Neuronal stem cell (in vitro differentiated cells): Measurements from ENCODE around the gene SATL1.
A peak's percentile ranks its signal among the peaks of the same experiment; 100 is the strongest.

Source experiments
- DNase-seq: peaks from one replicate; pipeline ENCODE4 v3.0.0-alpha.2; 2013; ENCODE audit warnings: low spot score
- H2AFZ ChIP-seq: one replicate; pipeline ENCODE4 v1.6.1; 2013; ENCODE audit warnings: mild to moderate bottlenecking, low read length, inconsistent platforms
- H2AK5ac ChIP-seq: 2 replicates; pipeline ENCODE4 v1.6.1; 2013; ENCODE audit warnings: low read depth, mild to moderate bottlenecking, inconsistent platforms, low read length, moderate library complexity, mixed read lengths
- H2BK120ac ChIP-seq: 2 replicates; pipeline ENCODE4 v1.6.1; 2013; ENCODE audit warnings: low read depth, mild to moderate bottlenecking, inconsistent platforms, low read length, moderate library complexity, mixed read lengths
- H2BK12ac ChIP-seq: one replicate; pipeline ENCODE4 v1.6.1; 2013; ENCODE audit warnings: low read length, inconsistent platforms
- H2BK15ac ChIP-seq: 2 replicates; pipeline ENCODE4 v1.6.1; 2013; ENCODE audit warnings: mild to moderate bottlenecking, low read length, inconsistent platforms, mixed read lengths
- H2BK5ac ChIP-seq: one replicate; pipeline ENCODE4 v1.6.1; 2013; ENCODE audit warnings: inconsistent platforms, mild to moderate bottlenecking, low read length, moderate library complexity
- H3K14ac ChIP-seq: one replicate; pipeline ENCODE4 v1.6.1; 2013; ENCODE audit warnings: low read length, inconsistent platforms
- H3K18ac ChIP-seq: 2 replicates; pipeline ENCODE4 v1.6.1; 2013; ENCODE audit warnings: low read length, inconsistent platforms
- H3K23ac ChIP-seq: 2 replicates; pipeline ENCODE4 v1.6.1; 2013; ENCODE audit warnings: low read depth, mild to moderate bottlenecking, mixed read lengths, low read length, inconsistent platforms; ENCODE audit not compliant: poor library complexity
- H3K27ac ChIP-seq: replicated peaks from 3 replicates; pipeline ENCODE4 v1.5.1; 2013; ENCODE audit warnings: low read length, inconsistent platforms
- H3K27me3 ChIP-seq, 3 experiments: 2 replicates each; pipeline ENCODE4 v1.6.1; 2013; ENCODE audit warnings: low read length in 3 of 3, mild to moderate bottlenecking in 2 of 3, inconsistent platforms in 1 of 3, low read depth in 1 of 3, mixed read lengths in 1 of 3, moderate library complexity in 1 of 3; ENCODE audit not compliant: control insufficient read depth in 3 of 3, insufficient read depth in 3 of 3
- H3K36me3 ChIP-seq, 2 donors: replicated peaks in 1 of 2; 2 replicates each; pipeline ENCODE4 v1.6.1; 2013; ENCODE audit warnings: low read length in 2 of 2; ENCODE audit not compliant: control insufficient read depth in 2 of 2, insufficient read depth in 2 of 2
- H3K4ac ChIP-seq: 2 replicates; pipeline ENCODE4 v1.6.1; 2013; ENCODE audit warnings: inconsistent platforms, mild to moderate bottlenecking, low read length, moderate library complexity
- H3K4me1 ChIP-seq, 2 donors: 1 replicate in 1 of 2; 2 replicates in 1 of 2; pipeline ENCODE4 v1.6.1; 2013; ENCODE audit warnings: low read length in 2 of 2, low read depth in 1 of 2; ENCODE audit not compliant: control insufficient read depth in 2 of 2, insufficient read depth in 1 of 2
- H3K4me2 ChIP-seq: one replicate; pipeline ENCODE4 v1.6.1; 2013; ENCODE audit warnings: mild to moderate bottlenecking, low read length, inconsistent platforms; ENCODE audit not compliant: insufficient read depth, poor library complexity, severe bottlenecking
- H3K4me3 ChIP-seq, 2 donors: 2 replicates each; pipeline ENCODE4 v1.5.1; 2013; ENCODE audit warnings: low read length in 2 of 2, mild to moderate bottlenecking in 2 of 2, inconsistent platforms in 1 of 2, moderate library complexity in 1 of 2
- H3K79me1 ChIP-seq: one replicate; pipeline ENCODE4 v1.6.1; 2013; ENCODE audit warnings: low read depth, mild to moderate bottlenecking, inconsistent platforms, low read length, moderate library complexity
- H3K9ac ChIP-seq: one replicate; pipeline ENCODE4 v1.6.1; 2013; ENCODE audit warnings: mild to moderate bottlenecking, low read depth, low read length, inconsistent platforms; ENCODE audit not compliant: poor library complexity
- H3K9me3 ChIP-seq, 2 donors: replicated peaks in 1 of 2; 2 replicates each; pipeline versions ENCODE3 to v1.6.1; 2013; ENCODE audit warnings: low read length in 2 of 2, mild to moderate bottlenecking in 2 of 2, inconsistent platforms in 1 of 2, low read depth in 1 of 2, mixed read lengths in 1 of 2, moderate library complexity in 1 of 2; ENCODE audit not compliant: control insufficient read depth in 2 of 2, insufficient read depth in 1 of 2
- H4K8ac ChIP-seq: one replicate; pipeline ENCODE4 v1.6.1; 2013; ENCODE audit warnings: low read depth, mild to moderate bottlenecking, inconsistent platforms, low read length, moderate library complexity
- H4K91ac ChIP-seq: one replicate; pipeline ENCODE4 v1.6.1; 2013; ENCODE audit warnings: low read length, low read depth, mild to moderate bottlenecking, inconsistent platforms; ENCODE audit not compliant: poor library complexity
- WGBS, 2 donors: extraction: QIAGEN DNeasy Blood & Tissue Kit; methylation state at CpG; one replicate each; pipeline ENCODE4 v1.1.7; 2013; ENCODE audit warnings: missing lambda C conversion rate in 2 of 2, mixed read lengths in 1 of 2; ENCODE audit not compliant: insufficient read length in 2 of 2, insufficient replicate concordance in 1 of 2; ENCODE audit errors: extremely low coverage in 2 of 2; 5-methylcytosine and 5-hydroxymethylcytosine counted together

The SATL1 gene

DNA sequence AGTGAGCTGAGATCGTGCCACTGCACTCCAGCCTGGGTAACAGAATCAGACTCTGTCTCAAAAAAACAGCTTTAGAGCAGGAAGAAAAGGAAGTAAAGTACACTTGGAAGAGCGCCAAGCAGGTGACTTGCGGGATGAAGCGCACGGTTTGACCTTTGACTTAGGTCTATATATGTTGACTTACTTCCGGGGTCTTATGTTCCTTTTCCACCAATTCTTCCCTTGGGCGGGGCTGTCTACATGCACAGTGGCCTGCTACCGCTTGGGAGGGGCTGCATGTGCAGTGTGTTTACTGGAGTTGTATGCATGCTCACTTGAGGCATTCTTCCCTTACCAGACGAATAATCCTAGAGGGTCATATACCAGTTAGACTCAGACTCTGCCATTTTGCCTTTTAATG lies 131.3 kb downstream of the SATL1 start:
- Histone ChIP-seq H3K36me3 (no peaks in the 10 kb centered on the region), H3K4me1 (no peaks in the 10 kb centered on the region), H3K23ac (no peak overlapping the region), H2AFZ (no peak overlapping the region), H3K79me1 (no peaks in the 10 kb centered on the region), H4K8ac (no peak overlapping the region), H2BK15ac (no peak overlapping the region), H2BK5ac (no peak overlapping the region), H2BK120ac (no peak overlapping the region), H3K4ac (no peak overlapping the region), H2AK5ac (no peak overlapping the region), H4K91ac (no peak overlapping the region), H2BK12ac (no peak overlapping the region), H3K9ac (no peak overlapping the region), H3K18ac (no peak overlapping the region), H3K4me2 (no peak overlapping the region), H3K27ac (no peak overlapping the region), H3K14ac (no peak overlapping the region), H3K9me3 (no peaks in the 10 kb centered on the region), H3K4me3 (no peak overlapping the region), H3K27me3 (no peaks in the 10 kb centered on the region)
- no CpG with 5 or more reads among the region's 9 CpGs for WGBS, 2 donors
- no peak for DNase-seq

- Histone ChIP-seq H3K4me1 (no peaks in the 10 kb centered on the region), H3K14ac (no peak overlapping the region), H3K23ac (no peak overlapping the region), H3K36me3 (no peaks in the 10 kb centered on the region), H3K18ac (no peak overlapping the region), H3K4me2 (no peak overlapping the region), H2BK15ac (no peak overlapping the region), H4K91ac (no peak overlapping the region), H2AK5ac (no peak overlapping the region), H3K27ac (no peak overlapping the region), H3K4me3 (no peak overlapping the region), H2BK5ac (no peak overlapping the region), H3K4ac (no peak overlapping the region), H3K9me3 (no peaks in the 10 kb centered on the region), H2BK120ac (no peak overlapping the region), H2BK12ac (no peak overlapping the region), H3K27me3 (no peaks in the 10 kb centered on the region), H3K9ac (no peak overlapping the region), H3K79me1 (no peaks in the 10 kb centered on the region), H2AFZ (no peak overlapping the region), H4K8ac (no peak overlapping the region)
- no CpG with 5 or more reads among the region's 2 CpGs for WGBS, 2 donors
- peak; percentile 0 for DNase-seq
These were observed 132.2 kb downstream of the SATL1 start for GRCh38 chrX:85111347-85111746.

DNA sequence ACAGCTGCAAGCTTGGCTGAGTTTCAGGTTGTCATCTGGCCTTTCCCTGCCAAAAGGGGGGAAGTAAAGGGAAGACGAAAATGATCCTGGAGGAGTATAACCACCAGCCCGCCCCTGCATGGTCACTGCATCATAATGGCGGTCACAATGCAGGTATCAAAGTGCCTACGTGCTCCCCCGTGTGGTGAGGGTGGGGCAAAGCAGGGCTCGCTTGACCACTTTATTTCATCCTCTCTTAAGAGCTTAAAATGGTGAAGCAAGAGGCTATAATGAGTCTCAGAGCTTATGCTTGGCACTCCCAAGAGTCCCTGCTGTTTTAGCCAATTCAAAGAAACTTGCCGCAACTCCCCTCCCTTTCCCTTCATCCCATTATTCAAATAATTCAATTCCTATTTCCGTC lies 134.3 kb downstream of the SATL1 start:
- H3K23ac ChIP-seq = no peak overlapping the region
- H3K9ac ChIP-seq = no peak overlapping the region
- no peaks in the 10 kb centered on the region for H3K9me3 ChIP-seq
- H3K36me3 ChIP-seq = no peaks in the 10 kb centered on the region
- DNase-seq = no peak
- no peak overlapping the region for H2BK5ac ChIP-seq
- no peak overlapping the region for H4K8ac ChIP-seq
- no peak overlapping the region for H3K14ac ChIP-seq
- H2BK15ac ChIP-seq = no peak overlapping the region
- WGBS, 2 donors = 100% methylated on average over 1 of the region's 8 CpGs; no CpG with 5 or more reads in 1 of the 2 donors
- peak overlapping the region; percentile 47 for H2AFZ ChIP-seq
- H2AK5ac ChIP-seq = no peak overlapping the region
- H3K18ac ChIP-seq = no peak overlapping the region
- no peak overlapping the region for H2BK120ac ChIP-seq
- H2BK12ac ChIP-seq = no peak overlapping the region
- H3K4me1 ChIP-seq = no peaks in the 10 kb centered on the region
- no peak overlapping the region for H3K4me3 ChIP-seq
- H3K27me3 ChIP-seq = no peaks in the 10 kb centered on the region
- no peak overlapping the region for H4K91ac ChIP-seq
- H3K4ac ChIP-seq = no peak overlapping the region
- no peaks in the 10 kb centered on the region for H3K79me1 ChIP-seq
- H3K27ac ChIP-seq = no peak overlapping the region
- no peak overlapping the region for H3K4me2 ChIP-seq

- Histone ChIP-seq H4K8ac (no peak overlapping the region), H3K4me2 (no peak overlapping the region), H3K9ac (no peak overlapping the region), H3K14ac (no peak overlapping the region), H2AK5ac (no peak overlapping the region), H3K27me3 (no peaks in the 10 kb centered on the region), H2AFZ (no peak overlapping the region), H3K4me1 (no peaks in the 10 kb centered on the region), H2BK120ac (no peak overlapping the region), H3K79me1 (no peaks in the 10 kb centered on the region), H3K4ac (no peak overlapping the region), H2BK15ac (no peak overlapping the region), H4K91ac (no peak overlapping the region), H3K27ac (no peak overlapping the region), H3K4me3 (no peak overlapping the region), H3K18ac (no peak overlapping the region), H3K36me3 (no peaks in the 10 kb centered on the region), H2BK5ac (no peak overlapping the region), H3K23ac (no peak overlapping the region), H2BK12ac (no peak overlapping the region), H3K9me3 (no peaks in the 10 kb centered on the region)
- DNase-seq = no peak
- WGBS, 2 donors = no CpG with 5 or more reads among the region's 2 CpGs
These were observed 135.4 kb downstream of the SATL1 start for GRCh38 chrX:85108165-85108564.
